T-helper 1 cell treated with Interleukin-12 subunit alpha and Interleukin-12 subunit beta and Interleukin-4 antibody, amounts not matched to agents 30 ng/mL and 1 ng/mL, for 36 hours (primary cell): ENCODE data around the gene GPRC6A. TPM values are rescaled to one million over a fixed set of nuclear protein-coding genes. Genes with fewer than 3 reads are reported as not detected.
"Not testable (repeated sequence)": the region's sequence is repeated elsewhere in the genome, so short reads cannot be mapped to it uniquely, and the experiment has no call there.

Experiments
- intact Hi-C: fragments of 100-400 bp; cut with micrococcal nuclease; formaldehyde crosslinking; loops from one replicate; pipeline ENCODE4 v1.15.1; 2024
- total RNA-seq: library from RNA; stranded (reverse); gene quantifications from 2 replicates; pipeline ENCODE4 v1.2.3, GENCODE V29; 2022

GPRC6A gene, protein sequence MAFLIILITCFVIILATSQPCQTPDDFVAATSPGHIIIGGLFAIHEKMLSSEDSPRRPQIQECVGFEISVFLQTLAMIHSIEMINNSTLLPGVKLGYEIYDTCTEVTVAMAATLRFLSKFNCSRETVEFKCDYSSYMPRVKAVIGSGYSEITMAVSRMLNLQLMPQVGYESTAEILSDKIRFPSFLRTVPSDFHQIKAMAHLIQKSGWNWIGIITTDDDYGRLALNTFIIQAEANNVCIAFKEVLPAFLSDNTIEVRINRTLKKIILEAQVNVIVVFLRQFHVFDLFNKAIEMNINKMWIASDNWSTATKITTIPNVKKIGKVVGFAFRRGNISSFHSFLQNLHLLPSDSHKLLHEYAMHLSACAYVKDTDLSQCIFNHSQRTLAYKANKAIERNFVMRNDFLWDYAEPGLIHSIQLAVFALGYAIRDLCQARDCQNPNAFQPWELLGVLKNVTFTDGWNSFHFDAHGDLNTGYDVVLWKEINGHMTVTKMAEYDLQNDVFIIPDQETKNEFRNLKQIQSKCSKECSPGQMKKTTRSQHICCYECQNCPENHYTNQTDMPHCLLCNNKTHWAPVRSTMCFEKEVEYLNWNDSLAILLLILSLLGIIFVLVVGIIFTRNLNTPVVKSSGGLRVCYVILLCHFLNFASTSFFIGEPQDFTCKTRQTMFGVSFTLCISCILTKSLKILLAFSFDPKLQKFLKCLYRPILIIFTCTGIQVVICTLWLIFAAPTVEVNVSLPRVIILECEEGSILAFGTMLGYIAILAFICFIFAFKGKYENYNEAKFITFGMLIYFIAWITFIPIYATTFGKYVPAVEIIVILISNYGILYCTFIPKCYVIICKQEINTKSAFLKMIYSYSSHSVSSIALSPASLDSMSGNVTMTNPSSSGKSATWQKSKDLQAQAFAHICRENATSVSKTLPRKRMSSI
- total RNA-seq: not detected in 2 replicates

DNA sequence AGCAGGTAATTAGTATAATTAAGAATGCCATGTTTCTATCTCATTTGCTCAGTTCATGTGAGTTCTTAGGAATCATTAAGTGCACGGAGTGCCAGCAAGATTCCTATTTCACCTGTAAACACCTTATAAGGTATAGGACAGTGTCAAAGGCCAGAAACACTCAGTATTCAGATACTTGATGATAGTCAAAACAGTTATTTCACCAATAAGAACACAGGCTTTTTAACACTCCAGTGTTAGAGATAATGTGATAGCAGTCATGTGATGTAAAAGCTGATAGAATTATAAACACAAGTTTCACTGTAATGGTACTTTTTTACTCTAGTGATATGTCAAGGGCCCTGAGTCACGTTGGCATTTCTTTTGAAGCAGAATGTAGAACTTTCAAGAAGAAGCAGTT lies at the start of gene GPRC6A:
GPRC6A (minus strand) TSS at position 101 of the 400 bp plus-strand sequence; CDS start at position 31, 70 bp downstream.
- intact Hi-C loops: no loop called here

DNA sequence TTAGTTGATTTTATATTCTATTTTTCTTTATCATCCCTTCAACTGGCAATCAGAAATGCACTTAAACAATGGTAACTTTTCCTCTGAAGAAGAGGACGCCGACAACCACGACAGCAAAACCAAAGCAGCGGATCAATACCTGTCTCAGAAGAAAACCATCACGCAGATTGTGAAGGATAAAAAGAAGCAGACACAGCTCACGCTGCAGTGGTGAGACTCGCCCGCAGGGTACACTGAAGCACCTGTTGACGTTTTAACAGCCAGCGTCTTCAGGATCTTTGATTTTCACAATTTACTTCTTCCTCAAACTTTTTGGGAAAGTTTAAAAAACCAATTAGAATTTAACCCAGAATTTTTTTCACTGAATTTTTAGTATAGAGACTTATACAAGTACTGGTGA lies 48.9 kb upstream of the GPRC6A start:
- intact Hi-C loops: no loop called here

DNA sequence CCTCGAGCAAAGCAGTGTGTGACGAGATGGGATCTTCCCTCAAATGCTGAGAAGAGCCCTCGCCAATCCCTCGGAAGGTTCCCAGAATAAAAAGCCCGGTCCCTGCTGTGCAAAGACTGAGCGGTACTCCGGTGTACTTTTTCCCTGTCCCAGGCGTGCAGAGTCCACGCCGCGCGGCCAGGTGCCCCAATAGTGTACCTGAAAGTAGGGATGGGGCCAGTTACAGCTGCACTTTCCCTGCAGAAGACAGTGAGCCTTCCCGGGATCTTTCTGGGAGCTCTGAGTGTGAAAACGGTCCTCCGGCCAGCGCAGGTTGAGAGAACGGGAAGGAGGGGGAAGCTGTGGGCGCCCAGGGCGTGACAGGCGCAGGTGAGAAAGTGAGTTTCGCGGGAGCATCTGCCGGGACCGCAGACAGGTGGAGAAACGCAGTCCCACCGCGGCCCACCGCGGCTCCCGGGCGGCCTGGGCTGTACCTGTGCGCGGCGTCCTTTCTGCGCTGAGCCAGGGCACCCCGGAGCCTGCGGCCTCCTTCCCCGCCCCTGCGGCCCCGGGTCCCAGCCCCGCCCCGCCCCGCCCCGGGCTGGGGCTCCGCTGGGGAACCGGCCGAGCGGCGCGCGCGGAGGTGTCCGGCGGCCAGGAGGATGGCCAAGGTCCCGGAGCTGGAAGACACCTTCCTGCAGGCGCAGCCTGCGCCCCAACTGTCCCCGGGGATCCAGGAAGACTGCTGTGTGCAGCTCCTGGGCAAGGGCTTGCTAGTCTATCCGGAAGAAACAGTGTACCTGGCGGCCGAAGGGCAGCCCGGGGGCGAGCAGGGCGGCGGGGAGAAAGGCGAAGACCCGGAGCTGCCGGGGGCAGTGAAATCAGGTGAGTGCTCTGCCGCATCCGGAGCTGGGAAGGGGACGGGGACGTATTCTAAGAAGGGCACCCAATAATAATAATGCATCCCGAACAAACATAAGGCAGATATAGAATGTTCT lies 48.0 kb upstream of the GPRC6A start, which contains the start of gene RFX6:
RFX6 (plus strand) TSS at position 608 of the 977 bp plus-strand sequence; CDS start at position 642, 34 bp downstream.
- intact Hi-C loops: no loop called here

DNA sequence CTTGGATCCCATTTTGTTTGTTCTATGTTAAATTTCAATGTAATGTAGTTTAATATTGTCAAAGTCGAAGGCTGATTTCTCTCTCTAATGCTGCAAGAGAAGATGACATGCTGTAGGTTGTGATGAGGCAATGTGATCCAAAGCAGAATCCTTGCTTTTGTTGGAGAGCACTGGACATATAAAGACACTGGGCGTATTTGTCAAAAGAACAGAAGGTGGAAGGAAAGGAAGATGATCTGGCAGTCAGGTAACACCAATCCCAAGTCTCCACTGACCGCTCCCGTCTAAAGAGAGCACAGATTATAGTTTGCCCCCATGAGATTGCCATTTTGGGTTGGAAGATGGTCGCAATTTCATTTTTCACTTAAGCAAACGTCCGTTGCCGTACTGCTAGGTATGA lies 47.2 kb upstream of the GPRC6A start:
- intact Hi-C loops: no loop called here

DNA sequence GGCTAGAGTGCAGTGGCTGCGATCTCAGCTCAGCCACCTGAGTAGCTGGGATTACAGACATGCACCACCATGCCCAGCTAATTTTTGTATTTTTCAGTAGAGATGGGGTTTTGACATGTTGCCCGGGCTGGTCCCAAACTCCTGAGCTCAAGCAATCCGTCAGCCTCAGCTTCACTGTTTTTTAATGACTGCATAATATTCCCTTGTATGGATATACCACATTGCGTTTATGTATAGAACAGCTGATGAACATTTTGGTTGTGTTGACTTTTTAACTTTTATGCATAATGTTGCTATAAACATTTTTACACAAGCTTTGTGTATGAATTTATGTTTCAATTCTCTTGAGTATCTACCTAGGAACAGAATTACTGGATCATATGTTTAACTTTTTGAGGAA lies 43.9 kb upstream of the GPRC6A start:
- intact Hi-C loops: no loop called here

DNA sequence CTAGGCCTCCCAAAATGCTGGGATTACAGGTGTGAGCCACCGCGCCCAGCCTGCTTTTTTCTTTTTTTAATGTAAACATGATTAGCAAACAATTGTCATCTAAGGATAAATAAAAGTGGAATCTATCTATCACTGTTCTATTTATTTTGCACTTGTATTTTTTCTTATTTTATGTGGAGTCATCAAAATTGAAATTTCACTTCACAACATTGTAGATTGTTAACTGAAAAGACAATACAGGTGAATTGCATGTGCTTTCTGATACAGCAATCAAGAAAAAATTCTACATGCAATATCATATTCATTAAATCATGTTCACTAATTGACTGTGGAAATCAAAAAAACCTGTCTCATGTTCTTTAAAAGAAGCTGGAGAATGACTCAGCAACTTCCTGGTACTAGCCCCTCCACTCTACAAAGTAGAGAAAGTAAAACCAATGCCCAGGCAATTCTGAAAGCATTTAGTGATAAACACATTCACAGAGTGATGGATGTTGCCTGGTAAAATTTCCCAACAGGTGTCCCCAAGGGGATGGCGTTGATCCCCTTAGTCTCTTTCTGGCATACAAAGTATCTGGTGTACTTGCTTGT lies 37.5 kb upstream of the GPRC6A start:
- intact Hi-C loops: no loop called here

DNA sequence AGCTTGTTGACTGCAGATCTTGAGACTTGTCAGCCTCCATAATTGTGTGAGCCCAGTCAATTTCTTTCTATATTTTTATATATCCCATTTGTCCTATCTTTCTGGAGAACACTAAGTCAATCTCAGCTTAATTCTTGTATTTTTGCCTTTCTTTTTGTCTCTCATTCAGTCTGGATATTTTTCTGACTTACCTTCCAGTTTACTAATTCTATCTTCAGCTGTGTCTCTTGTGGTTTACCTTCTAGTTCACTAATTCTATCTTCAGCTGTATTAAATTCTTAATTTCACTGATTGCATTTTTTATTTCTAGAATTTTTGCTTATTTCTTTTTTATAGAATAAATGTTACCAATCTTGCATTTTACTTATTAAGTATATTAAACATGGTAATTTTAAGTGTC lies 30.4 kb upstream of the GPRC6A start:
- intact Hi-C loops: no loop called here

DNA sequence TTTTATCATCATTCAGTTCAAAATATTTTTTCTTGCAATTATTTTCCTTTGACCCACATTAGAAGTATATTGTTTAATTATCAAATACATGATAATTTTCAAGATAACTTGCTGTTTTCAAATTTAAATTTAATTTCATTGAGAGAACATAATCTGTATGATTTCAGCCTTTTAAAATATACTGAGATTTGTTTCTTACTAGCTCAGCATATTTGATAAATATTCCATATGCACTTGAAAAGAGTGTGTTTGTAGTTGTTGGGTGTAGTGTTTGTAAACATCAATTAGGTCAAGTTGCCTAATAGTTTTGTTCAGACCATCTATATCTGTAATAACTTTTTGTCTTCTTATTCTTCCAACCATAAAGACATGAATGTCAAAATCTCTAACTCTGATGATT lies 29.2 kb upstream of the GPRC6A start:
- intact Hi-C loops: no loop called here

DNA sequence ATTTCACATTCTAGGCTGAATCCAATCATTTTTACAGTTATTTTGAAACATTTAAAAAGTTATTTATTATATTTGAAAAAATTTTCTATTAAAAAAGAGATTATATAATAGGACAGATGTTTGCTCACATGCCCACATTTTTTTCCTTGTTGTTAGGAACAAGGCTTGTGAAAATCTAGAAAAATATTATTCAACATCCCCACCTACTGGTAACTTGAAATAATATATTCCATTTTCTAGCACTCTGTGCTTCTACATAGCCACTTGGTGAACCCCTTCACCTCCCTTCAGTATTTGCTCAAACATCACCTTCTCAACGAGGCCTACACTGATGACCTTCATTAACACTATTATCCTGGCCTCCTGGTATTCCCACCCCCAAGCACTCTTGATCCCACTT lies 18.3 kb upstream of the GPRC6A start:
- intact Hi-C loops: loop anchor here (1.0 kb wide), 2 partner anchors 68 to 311 kb away; no protein-coding TSS in a partner anchor

DNA sequence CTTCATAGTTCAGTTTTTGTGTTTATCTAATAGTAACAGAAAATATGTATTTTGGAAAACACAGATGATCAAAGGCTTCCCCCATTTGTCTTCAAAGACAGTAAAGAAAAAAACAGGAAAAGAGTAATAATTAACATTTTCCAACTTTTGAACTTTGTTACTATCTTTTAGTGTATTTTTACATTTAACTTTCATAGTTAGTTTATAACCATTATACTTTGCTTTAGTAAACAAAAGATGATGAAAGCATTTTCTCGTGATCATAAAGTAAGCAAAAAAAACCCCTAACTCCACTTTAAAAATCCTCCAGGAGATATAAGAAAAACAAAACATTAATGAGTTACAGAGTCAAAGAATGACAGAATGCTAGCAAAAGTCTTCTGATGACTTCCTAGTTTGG lies 13.6 kb upstream of the GPRC6A start:
- intact Hi-C loops: no loop called here

DNA sequence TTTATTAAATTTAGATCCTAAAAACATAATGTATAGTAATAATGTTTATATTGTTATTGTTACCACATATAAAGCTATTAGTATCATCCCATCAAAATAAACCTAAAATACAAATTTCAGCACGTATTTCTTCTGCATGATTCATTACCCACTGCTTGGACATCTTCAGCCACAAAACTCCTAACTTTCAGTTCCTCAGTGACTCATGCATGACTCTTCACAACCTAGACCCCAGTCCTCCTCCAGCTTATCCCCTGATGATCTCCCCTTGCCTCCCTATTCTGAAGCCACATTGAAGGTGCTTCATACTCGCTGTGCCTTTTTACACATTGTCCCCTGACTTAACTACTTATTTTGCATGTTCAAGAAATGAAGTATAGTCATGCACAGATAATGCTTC lies 11.2 kb upstream of the GPRC6A start:
- intact Hi-C loops: no loop called here

DNA sequence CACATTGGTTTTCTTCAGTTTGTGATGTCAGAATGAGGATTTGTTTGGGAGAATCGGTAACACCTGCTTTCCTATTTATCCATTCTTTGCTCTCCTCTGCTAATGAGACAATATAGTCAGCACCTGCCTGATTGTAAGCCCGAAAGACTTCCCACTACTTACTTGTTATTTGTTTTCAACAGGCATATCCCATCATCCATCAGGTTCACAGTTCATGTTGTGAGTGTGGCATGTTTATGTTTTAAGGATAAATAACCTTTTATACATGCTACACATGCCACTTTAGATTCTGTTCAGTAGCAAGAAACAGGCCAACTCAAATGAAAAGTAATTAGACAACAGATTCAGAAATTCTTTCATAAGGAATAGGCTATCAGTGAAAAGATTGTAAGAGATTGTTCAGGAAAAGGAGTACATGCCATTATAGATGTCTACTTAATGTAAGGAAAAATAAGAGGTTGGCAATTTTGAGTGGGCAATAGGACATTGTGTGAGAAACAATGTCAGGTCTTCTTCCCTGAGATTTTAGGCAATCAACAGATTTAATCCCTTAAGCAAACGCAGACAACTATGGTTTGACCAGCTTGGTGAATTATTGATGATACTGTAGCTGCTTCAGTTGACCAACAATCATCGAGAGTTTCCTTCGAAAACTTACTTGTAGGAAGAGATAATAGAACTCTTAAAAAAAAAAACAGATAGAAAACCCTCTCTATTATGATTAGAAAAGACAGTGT lies 7.9 kb upstream of the GPRC6A start:
- intact Hi-C loops: no loop called here

DNA sequence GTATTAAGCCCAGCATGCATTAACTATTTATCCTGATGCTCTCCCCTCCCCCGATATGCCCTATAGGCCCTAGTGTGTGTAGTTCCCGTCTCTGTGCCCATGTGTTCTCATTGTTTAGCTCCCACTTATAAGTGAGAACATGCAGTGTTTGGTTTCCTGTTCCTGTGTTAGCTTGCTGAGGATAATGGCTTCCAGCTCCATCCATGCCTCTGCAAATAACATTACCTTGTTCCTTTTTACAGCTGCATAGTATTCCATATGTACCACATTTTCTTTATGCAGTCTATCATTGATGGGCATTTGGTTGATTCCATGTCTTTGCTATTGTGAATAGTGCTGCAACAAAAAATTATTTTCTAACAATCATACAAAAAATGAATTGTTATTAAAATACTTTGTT lies 5.6 kb upstream of the GPRC6A start:
- intact Hi-C loops: not testable (repeated sequence)

DNA sequence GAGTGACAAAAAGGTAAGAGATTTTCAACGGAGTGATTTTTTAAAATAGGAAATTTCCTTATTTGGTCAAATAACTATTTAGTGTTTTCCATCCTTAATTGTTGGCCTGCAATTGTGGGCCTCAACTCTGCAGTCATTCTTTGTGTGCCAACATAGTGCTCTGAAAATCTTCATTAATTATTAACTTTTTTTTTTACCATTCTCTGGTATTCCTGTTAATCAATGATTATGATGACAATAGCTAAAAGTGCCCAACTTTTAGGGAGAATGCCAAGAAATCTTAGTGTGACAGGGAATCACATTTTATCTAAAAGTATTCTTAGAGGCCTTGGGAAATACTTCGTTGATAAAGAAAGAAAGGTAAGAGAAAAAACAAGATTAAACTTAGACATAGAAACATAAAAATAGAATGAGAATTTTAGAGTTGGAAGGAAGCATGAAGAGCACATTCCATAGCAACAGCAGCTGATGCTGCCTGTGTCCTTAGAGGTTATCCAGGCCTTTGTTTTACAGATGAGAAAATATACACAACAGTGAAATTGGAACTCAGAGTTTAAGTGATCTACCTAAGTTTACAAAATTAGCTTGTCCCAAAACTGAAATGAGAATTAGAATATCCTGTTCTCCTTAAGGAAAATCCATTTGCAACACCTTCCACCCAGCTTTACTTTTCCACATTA lies 1.2 kb downstream of the GPRC6A start:
- intact Hi-C loops: no loop called here

DNA sequence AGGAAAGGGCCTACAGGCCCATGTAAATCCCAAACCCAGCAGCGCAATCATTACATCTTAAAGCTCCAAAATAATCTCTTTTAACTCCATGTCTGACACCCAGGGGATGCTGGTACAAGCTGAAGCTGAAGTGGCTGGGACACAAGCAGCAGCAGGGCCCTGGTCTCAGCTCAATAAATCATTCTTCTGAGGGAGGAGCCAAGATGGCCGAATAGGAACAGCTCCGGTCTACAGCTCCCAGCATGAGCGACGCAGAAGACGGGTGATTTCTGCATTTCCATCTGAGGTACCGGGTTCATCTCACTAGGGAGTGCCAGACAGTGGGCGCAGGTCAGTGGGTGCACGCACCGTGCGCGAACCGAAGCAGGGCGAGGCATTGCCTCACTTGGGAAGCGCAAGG lies 12.5 kb downstream of the GPRC6A start:
- intact Hi-C loops: not testable (repeated sequence)

DNA sequence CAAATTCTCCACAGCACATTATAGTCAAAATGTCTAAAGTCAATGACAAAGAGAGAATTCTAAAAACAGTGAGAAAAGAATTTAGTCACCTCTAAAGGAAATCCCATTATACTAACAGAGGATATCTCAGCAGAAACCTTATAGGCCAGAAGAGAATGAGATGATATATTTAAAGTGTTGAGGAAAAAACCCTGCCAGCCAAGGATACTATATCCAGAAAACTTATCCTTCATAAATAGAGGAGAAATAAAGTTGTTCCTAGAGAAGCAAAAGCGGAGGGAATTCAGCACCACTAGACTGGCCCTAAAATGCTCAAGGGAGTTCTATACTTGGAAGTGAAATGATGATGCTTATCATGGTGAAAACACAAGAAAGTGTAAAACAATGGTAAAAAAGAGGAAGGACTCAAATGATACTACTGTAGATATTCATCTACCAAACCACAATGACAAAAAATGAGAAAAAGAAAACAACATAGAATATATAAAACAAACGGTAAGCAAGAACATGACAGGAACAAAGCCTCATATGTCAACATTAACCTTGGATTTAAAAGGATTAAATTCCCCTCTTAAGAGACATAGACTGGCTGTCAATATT lies 16.7 kb downstream of the GPRC6A start:
- intact Hi-C loops: no loop called here

DNA sequence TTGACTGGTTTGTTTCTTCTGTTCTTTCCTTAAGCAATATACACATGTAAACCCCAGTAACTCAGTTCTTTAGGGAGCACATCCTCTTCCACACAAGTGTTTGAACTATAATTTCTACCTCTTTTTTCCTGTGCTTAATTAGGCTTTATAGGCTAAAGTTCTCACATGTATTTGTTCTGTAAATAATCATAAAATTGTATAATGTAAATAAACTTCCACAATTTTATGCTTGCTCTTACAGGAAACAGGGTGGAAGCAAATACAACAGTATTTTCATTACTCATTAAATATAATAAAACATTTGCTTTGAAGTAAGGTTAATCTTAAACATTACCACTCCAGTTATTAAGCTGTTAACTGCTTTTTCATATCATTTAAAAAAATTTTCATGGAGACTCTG lies 26.9 kb downstream of the GPRC6A start:
- intact Hi-C loops: no loop called here

DNA sequence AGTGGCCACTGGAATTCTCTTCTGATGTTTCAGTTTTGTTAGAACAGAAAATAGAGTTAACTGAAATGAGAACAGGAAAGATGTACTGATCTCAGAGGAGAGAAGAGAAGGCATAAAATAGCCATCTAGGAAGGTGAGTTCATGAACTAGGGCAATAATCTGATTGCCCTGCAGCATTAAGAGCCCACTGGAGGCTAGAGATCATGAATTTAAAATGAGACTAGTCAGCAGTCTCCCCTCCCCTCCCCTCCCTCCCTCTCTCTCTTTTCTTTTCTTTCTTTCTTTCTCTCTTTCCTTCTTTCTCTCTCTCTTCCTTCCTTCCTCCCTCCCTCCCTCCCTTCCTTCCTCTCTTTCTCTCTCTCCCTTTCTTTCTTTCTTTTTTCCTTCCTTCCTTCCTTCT lies 28.9 kb downstream of the GPRC6A start:
- intact Hi-C loops: no loop called here

DNA sequence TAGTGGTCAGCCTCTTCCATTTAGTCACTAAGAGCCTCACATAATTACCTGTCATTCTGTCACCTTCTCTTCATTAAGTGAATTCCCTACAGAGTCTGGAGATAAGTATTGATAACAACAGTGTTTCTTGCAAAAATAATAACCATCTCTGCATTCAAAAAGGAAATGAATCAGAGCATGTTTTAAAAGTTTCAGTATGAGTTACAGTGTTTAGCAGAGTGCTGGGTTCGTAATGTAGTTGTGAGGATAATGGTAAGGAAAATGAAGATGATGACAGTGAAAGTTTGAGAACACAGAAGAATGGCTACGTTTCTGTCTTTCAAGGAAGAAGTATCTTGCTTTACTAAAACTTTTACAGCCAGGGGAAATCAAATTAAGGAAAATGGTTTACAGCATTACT lies 31.3 kb downstream of the GPRC6A start:
- intact Hi-C loops: no loop called here
